B cell (primary cell): ENCODE results near the gene TAS1R2. TPM values are rescaled to one million over a fixed set of nuclear protein-coding genes. Genes with fewer than 3 reads are reported as not detected.

Source experiments
- ATAC-seq: fragments of 200-7000 bp; cut with Tn5 transposase; one replicate; pipeline ENCODE4 v1.10.0; 2021; ENCODE audit warnings: low read depth, mild to moderate bottlenecking, moderate number of reproducible peaks, moderate library complexity
- CTCF ChIA-PET: fragments of 350-600 bp; sonication (Branson Sonifier 250); formaldehyde crosslinking; loops from one replicate; lab custom pipeline; 2021; ENCODE audit warnings: antibody characterized with exemption, inconsistent platforms; lab: Charles Lee
- POLR2A ChIA-PET: fragments of 350-600 bp; sonication (Branson Sonifier 250); formaldehyde crosslinking; loops from one replicate; lab custom pipeline; 2021; ENCODE audit warnings: antibody characterized with exemption; lab: Charles Lee
- DNase-seq: peaks from one replicate; pipeline ENCODE4 v3.0.0; 2013
- H2AFZ ChIP-seq: 2 replicates; pipeline ENCODE4 v1.6.1; 2012; ENCODE audit warnings: mild to moderate bottlenecking, low read depth, low read length; ENCODE audit not compliant: insufficient read depth, poor library complexity, severe bottlenecking
- H3K27ac ChIP-seq, 2 donors: 1 replicate in 1 of 2; 2 replicates in 1 of 2; pipeline ENCODE4 v1.5.1; 2012 to 2013; ENCODE audit warnings: low read length in 2 of 2, mild to moderate bottlenecking in 2 of 2, moderate library complexity in 1 of 2
- H3K27me3 ChIP-seq, 4 experiments: fragments of 200-600 bp in 1 of 4; sonication (generic) in 1 of 4; replicated peaks in 1 of 4; 1 replicate in 2 of 4; 2 replicates in 2 of 4; pipeline versions ENCODE4 v1.6.1 to v1.7.0; 2013 to 2016; ENCODE audit warnings: low read length in 3 of 4, mild to moderate bottlenecking in 2 of 4, mixed read lengths in 1 of 4, moderate library complexity in 1 of 4; ENCODE audit not compliant: insufficient read depth in 4 of 4, control insufficient read depth in 3 of 4; ENCODE audit errors: control extremely low read depth in 1 of 4
- H3K36me3 ChIP-seq, 2 experiments: replicated peaks in 1 of 2; 1 replicate in 1 of 2; 2 replicates in 1 of 2; pipeline versions ENCODE4 v1.6.1 to v1.7.1; 2013; ENCODE audit warnings: low read length in 1 of 2; ENCODE audit not compliant: insufficient read depth in 2 of 2, control insufficient read depth in 1 of 2; ENCODE audit errors: control extremely low read depth in 1 of 2, extremely low read depth in 1 of 2
- H3K4me1 ChIP-seq, 2 donors: fragments of 200-600 bp in 1 of 2; sonication (generic) in 1 of 2; 1 replicate in 1 of 2; 2 replicates in 1 of 2; pipeline versions ENCODE4 v1.5.1 to v1.6.1; 2013 to 2017; ENCODE audit warnings: low read length in 2 of 2; ENCODE audit not compliant: control insufficient read depth in 2 of 2, insufficient read depth in 2 of 2
- H3K4me2 ChIP-seq: replicated peaks from 2 replicates; pipeline ENCODE3; 2012; ENCODE audit warnings: mild to moderate bottlenecking, low read depth, low read length; ENCODE audit not compliant: poor library complexity, severe bottlenecking
- H3K4me3 ChIP-seq, 5 experiments: fragments of 200-600 bp in 1 of 5; sonication (generic) in 1 of 5; 1 replicate in 3 of 5; 2 replicates in 2 of 5; pipeline versions ENCODE4 v1.5.1 to v1.7.0; 2011 to 2016; ENCODE audit warnings: low read length in 4 of 5, mild to moderate bottlenecking in 4 of 5, low read depth in 2 of 5, control low read depth in 1 of 5, moderate library complexity in 1 of 5; ENCODE audit not compliant: insufficient read depth in 1 of 5; ENCODE audit errors: control extremely low read depth in 1 of 5, extremely low read depth in 1 of 5
- H3K79me2 ChIP-seq: fragments of 200-600 bp; sonication (generic); one replicate; pipeline ENCODE4 v1.6.0; 2016; ENCODE audit warnings: low read length; ENCODE audit not compliant: control insufficient read depth, insufficient read depth
- H3K9ac ChIP-seq: fragments of 200-600 bp; sonication (generic); 2 replicates; pipeline ENCODE4 v1.6.1; 2017; ENCODE audit warnings: mild to moderate bottlenecking, low read length, moderate library complexity
- H3K9me3 ChIP-seq, 3 donors: one replicate each; pipeline versions ENCODE4 v1.6.1 to v1.7.1; 2013; ENCODE audit warnings: low read length in 2 of 3; ENCODE audit not compliant: control insufficient read depth in 2 of 3, insufficient read depth in 1 of 3; ENCODE audit errors: control extremely low read depth in 1 of 3
- H4K20me1 ChIP-seq: 2 replicates; pipeline ENCODE4 v1.6.0; 2012; ENCODE audit warnings: mild to moderate bottlenecking, low read length; ENCODE audit not compliant: insufficient read depth, control insufficient read depth, poor library complexity, severe bottlenecking
- H3K27ac Mint-ChIP-seq: one replicate; pipeline ENCODE4 v1.8.0; 2021; ENCODE audit warnings: mixed read lengths
- H3K27me3 Mint-ChIP-seq: one replicate; pipeline ENCODE4 v1.8.0; 2021; ENCODE audit warnings: mixed read lengths
- H3K4me1 Mint-ChIP-seq: one replicate; pipeline ENCODE4 v1.8.0; 2021; ENCODE audit warnings: mixed read lengths
- H3K4me3 Mint-ChIP-seq: one replicate; pipeline ENCODE4 v1.8.0; 2021; ENCODE audit warnings: mixed read lengths
- H3K9me3 Mint-ChIP-seq: one replicate; pipeline ENCODE4 v1.8.0; 2022; ENCODE audit warnings: mixed read lengths; ENCODE audit not compliant: insufficient read depth
- EZH2 ChIP-seq: IDR thresholded peaks from 2 replicates; pipeline ENCODE4 v1.6.1; 2012; ENCODE audit warnings: borderline replicate concordance, low read depth, mild to moderate bottlenecking, moderate library complexity, low read length; ENCODE audit not compliant: insufficient read depth, poor library complexity, severe bottlenecking
- WGBS: methylation state at CpG from one replicate; pipeline ENCODE4 v1.1.5; 2013; ENCODE audit warnings: missing lambda C conversion rate; ENCODE audit not compliant: insufficient coverage; 5-methylcytosine and 5-hydroxymethylcytosine counted together
- intact Hi-C: fragments of 100-400 bp; cut with micrococcal nuclease; formaldehyde crosslinking; loops from one replicate; pipeline ENCODE4 v1.10.0; 2022
- polyA plus RNA-seq: library from polyadenylated mRNA; depleted of rRNA; stranded (reverse); fragments of >200 nt; gene quantifications from 2 replicates; pipeline ENCODE4 v1.2.3, GENCODE V29; 2012
- total RNA-seq, 2 donors: library from RNA; stranded (reverse); fragments of 120-200 nt in 1 of 2; gene quantifications; 1 replicate in 1 of 2; 2 replicates in 1 of 2; pipeline versions ENCODE4 v1.2.3 to v1.2.4, GENCODE V29; 2013 to 2022
- TF ChIP-seq, protein P1 (sequence below): fragments of 200-600 bp; IDR thresholded peaks from one replicate; pipeline ENCODE4 v1.8.0; 2022; ENCODE audit warnings: antibody characterized with exemption, mild to moderate bottlenecking

TAS1R2 gene
- total and polyA plus RNA-seq, 2 donors (not counting 1 experiment from before 2014, with no cell fraction given): not detected

DNA sequence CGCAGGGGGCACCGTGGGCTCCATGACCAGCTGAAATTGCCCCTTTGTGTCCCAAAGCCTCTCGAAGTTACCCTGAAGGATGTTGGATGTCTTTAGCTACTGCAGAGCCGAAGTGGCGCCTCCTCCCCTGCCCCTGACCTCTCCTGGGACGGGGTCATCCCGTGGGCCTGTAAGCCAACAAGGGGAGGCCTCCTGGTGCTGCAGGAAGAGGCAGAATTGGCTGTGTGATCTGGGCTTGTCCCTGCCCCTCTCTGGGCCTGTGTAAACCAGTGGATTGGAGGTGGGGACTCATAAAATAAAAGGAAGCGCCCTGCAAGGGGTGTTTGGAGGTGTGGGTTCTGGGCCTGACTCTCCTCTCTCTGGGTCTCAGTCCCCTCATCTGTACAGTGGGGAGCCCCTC, 2.1 kb upstream of the TAS1R2 start:
- Histone ChIP-seq H3K27ac (no peak overlapping the region), H3K36me3 (no peaks in the 10 kb centered on the region), H3K27me3 (peaks cover 0 to 6% (median 0%) of the 10 kb centered on the region in 4 experiments), H3K4me3 (no peak overlapping the region), H3K9ac (no peak overlapping the region), H3K4me2 (no peak overlapping the region), H3K79me2 (no peaks in the 10 kb centered on the region), H3K9me3 (no peaks in the 10 kb centered on the region), H4K20me1 (no peaks in the 10 kb centered on the region), H2AFZ (no peak overlapping the region), H3K4me1 (no peaks in the 10 kb centered on the region)
- ChIA-PET POLR2A (no interaction called here), CTCF (interaction anchor here (1.2 kb wide), 1 partner anchor 17 kb away, joined by 3 read pairs; no protein-coding TSS in a partner anchor)
- H3K4me1 Mint-ChIP-seq: no peaks in the 10 kb centered on the region
- H3K4me3 Mint-ChIP-seq: no peak overlapping the region
- H3K9me3 Mint-ChIP-seq: no peaks in the 10 kb centered on the region
- no peak for ATAC-seq
- H3K27me3 Mint-ChIP-seq: peaks cover 4% of the 10 kb centered on the region
- DNase-seq: no peak
- intact Hi-C loops: no loop called here
- no peak for TF ChIP-seq EZH2
- TF ChIP-seq, protein P1, sequence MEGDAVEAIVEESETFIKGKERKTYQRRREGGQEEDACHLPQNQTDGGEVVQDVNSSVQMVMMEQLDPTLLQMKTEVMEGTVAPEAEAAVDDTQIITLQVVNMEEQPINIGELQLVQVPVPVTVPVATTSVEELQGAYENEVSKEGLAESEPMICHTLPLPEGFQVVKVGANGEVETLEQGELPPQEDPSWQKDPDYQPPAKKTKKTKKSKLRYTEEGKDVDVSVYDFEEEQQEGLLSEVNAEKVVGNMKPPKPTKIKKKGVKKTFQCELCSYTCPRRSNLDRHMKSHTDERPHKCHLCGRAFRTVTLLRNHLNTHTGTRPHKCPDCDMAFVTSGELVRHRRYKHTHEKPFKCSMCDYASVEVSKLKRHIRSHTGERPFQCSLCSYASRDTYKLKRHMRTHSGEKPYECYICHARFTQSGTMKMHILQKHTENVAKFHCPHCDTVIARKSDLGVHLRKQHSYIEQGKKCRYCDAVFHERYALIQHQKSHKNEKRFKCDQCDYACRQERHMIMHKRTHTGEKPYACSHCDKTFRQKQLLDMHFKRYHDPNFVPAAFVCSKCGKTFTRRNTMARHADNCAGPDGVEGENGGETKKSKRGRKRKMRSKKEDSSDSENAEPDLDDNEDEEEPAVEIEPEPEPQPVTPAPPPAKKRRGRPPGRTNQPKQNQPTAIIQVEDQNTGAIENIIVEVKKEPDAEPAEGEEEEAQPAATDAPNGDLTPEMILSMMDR: no peak
- WGBS: 67% methylated on average over 7 of the region's 8 CpGs
- H3K27ac Mint-ChIP-seq: no peak overlapping the region

DNA sequence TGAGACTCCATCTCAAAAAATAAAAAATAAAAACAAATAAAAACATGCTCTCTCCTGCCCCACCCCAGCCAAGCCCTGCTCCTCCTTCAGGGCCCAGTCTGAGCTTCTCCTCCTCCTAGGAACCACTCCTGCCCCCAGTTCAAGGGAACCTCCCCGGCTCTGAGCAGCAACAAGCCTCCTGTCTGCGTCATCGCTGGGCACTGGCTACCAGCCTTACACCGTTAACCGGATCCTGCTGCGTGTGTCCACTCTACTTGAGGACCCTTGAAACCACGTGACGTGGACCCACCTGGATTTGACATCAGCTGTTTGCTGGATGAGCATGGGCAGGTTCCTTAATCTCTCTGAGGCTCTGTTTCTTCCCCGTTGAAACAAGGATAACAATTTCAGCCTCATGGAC, 1.6 kb upstream of the TAS1R2 start:
- ATAC-seq: no peak
- Histone ChIP-seq H3K9ac (no peak overlapping the region), H3K9me3 (no peaks in the 10 kb centered on the region), H3K79me2 (no peaks in the 10 kb centered on the region), H3K27me3 (peaks cover 0 to 6% (median 0%) of the 10 kb centered on the region in 4 experiments), H4K20me1 (no peaks in the 10 kb centered on the region), H3K4me1 (no peaks in the 10 kb centered on the region), H3K27ac (no peak overlapping the region), H3K36me3 (no peaks in the 10 kb centered on the region), H2AFZ (no peak overlapping the region), H3K4me2 (no peak overlapping the region), H3K4me3 (no peak overlapping the region)
- peaks cover 5% of the 10 kb centered on the region for H3K27me3 Mint-ChIP-seq
- intact Hi-C loops: no loop called here
- DNase-seq: no peak
- no peaks in the 10 kb centered on the region for H3K4me1 Mint-ChIP-seq
- H3K27ac Mint-ChIP-seq: no peak overlapping the region
- TF ChIP-seq EZH2: no peak
- TF ChIP-seq, protein P1: no peak
- H3K9me3 Mint-ChIP-seq: no peaks in the 10 kb centered on the region
- POLR2A ChIA-PET: no interaction called here
- 86% methylated on average over 9 of the region's 9 CpGs for WGBS
- no peak overlapping the region for H3K4me3 Mint-ChIP-seq
- CTCF ChIA-PET: no interaction called here
